HEK293T (cell line): Measurements from ENCODE around the gene SNRK.

Experiments used
- ARNT ChIP-seq: fragments of 450-650 bp; IDR thresholded peaks from 2 replicates; pipeline ENCODE4 v1.6.1; 2017; ENCODE audit warnings: mild to moderate bottlenecking
- FOXK2 ChIP-seq: fragments of 450-650 bp; IDR thresholded peaks from 2 replicates; pipeline ENCODE4 v1.6.1; 2016; ENCODE audit warnings: mild to moderate bottlenecking
- NFRKB ChIP-seq: fragments of 450-650 bp; IDR thresholded peaks from 2 replicates; pipeline ENCODE4 v1.6.1; 2016; ENCODE audit warnings: mild to moderate bottlenecking, moderate library complexity
- SP1 ChIP-seq: fragments of 450-650 bp; IDR thresholded peaks from 2 replicates; pipeline ENCODE4 v1.6.1; 2017
- ZNF384 ChIP-seq: fragments of 450-650 bp; IDR thresholded peaks from 2 replicates; pipeline ENCODE4 v1.6.1; 2016
- TF ChIP-seq, protein P1 (sequence below): fragments of 450-650 bp; IDR thresholded peaks from 2 replicates; pipeline ENCODE4 v1.6.1; 2016

DNA sequence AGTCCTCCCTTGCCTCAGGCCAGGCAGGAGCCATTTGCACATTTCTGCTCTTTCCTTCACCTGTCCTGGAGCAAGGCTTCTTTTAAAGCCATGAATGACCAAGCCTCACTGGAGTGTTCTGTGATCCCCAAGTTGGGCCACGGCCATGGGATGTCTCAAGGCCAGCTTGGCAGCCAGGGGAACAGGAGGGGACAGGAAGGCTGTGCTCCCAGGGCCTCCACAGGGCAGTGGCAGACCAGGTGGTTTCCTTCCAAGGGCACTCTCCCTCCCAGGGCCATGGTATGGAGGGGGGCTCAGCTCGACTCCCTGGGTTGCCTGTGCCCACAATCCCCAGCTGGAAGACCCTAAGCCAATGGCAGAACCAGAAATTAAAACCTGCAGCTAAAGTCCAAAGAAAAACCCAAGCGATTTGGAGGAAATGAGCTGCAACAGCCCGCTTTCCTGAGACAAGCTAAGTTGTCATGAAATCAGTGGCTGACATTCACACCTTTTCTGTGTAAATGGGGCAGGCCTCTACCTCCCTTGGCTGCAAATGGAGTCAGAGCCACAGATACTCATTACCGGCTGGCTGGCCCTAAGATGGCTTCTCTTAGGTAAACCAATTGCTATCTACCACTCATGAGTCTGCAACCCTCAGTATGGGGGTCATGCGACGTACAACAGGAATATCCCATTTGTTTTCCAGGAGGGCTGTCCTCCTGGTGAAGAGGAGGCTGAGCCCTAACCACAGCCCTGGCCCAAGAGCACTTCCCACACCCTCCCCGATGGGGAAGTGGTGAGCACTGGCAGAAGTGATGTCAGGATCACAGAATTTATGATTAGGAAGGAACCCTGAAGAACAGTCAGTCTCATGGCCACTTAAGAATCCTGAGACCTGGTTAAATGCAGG lies 83.3 kb downstream of the SNRK start:
- TF ChIP-seq NFRKB (no peak), ZNF384 (no peak), ARNT (no peak), FOXK2 (no peak), SP1 (no peak)
- TF ChIP-seq, protein P1, sequence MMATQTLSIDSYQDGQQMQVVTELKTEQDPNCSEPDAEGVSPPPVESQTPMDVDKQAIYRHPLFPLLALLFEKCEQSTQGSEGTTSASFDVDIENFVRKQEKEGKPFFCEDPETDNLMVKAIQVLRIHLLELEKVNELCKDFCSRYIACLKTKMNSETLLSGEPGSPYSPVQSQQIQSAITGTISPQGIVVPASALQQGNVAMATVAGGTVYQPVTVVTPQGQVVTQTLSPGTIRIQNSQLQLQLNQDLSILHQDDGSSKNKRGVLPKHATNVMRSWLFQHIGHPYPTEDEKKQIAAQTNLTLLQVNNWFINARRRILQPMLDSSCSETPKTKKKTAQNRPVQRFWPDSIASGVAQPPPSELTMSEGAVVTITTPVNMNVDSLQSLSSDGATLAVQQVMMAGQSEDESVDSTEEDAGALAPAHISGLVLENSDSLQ: no peak
